GM18870 (cell line): ENCODE data around the gene MCRIP2.

ENCODE experiments used
- ATAC-seq: cut with Tn5 transposase; IDR thresholded peaks from one replicate; pipeline ENCODE4 v1.9.1; 2021; ENCODE audit warnings: moderate library complexity; ENCODE audit not compliant: unreplicated experiment

The MCRIP2 gene

GRCh38 chr16:647173-647902 is 5.7 kb downstream of the MCRIP2 start:
- ATAC-seq: no peak

GRCh38 chr16:648071-648780 is 6.6 kb downstream of the MCRIP2 start:
- no peak for ATAC-seq

GRCh38 chr16:648781-649589 is 7.4 kb downstream of the MCRIP2 start, which contains the start of gene WDR90:
WDR90 (plus strand) TSS chr16:649365; CDS start chr16:649417, 52 bp downstream.
- ATAC-seq: no peak

- no peak for ATAC-seq
These were observed 8.0 kb downstream of the MCRIP2 start for GRCh38 chr16:649631-650030.

- no peak for ATAC-seq
These were observed 10.2 kb downstream of the MCRIP2 start for GRCh38 chr16:651844-652243.

- ATAC-seq: no peak
These were observed 11.1 kb downstream of the MCRIP2 start for GRCh38 chr16:652454-653305.

GRCh38 chr16:654034-654433 is 12.4 kb downstream of the MCRIP2 start:
- ATAC-seq: no peak

- ATAC-seq: no peak
These were observed 15.9 kb downstream of the MCRIP2 start for GRCh38 chr16:657487-657886.

GRCh38 chr16:658679-659571 is 17.3 kb downstream of the MCRIP2 start:
- no peak for ATAC-seq

- ATAC-seq: no peak
These were observed 18.0 kb downstream of the MCRIP2 start for GRCh38 chr16:659618-660017.

- no peak for ATAC-seq
These were observed 18.5 kb downstream of the MCRIP2 start for GRCh38 chr16:660132-660458.

GRCh38 chr16:660459-661183 is 19.0 kb downstream of the MCRIP2 start:
- ATAC-seq: no peak

- no peak for ATAC-seq
These were observed 19.7 kb downstream of the MCRIP2 start for GRCh38 chr16:661184-661821.

GRCh38 chr16:662095-662494 is 20.5 kb downstream of the MCRIP2 start:
- ATAC-seq: no peak

GRCh38 chr16:662597-662996 is 21.0 kb downstream of the MCRIP2 start:
- no peak for ATAC-seq

GRCh38 chr16:666572-666971 is 24.9 kb downstream of the MCRIP2 start:
- ATAC-seq: no peak

GRCh38 chr16:667113-667779 is 25.6 kb downstream of the MCRIP2 start:
- ATAC-seq: no peak
